Endodermal cell (in vitro differentiated cells): ENCODE results near the gene CAMKMT. TPM values are rescaled to one million over a fixed set of nuclear protein-coding genes. Genes with fewer than 3 reads are reported as not detected.

Source experiments
- DNase-seq: peaks from one replicate; pipeline ENCODE4 v3.0.0-alpha.2; 2017
- H3K27ac ChIP-seq: 2 replicates; pipeline ENCODE4 v1.5.1; 2013; ENCODE audit warnings: mild to moderate bottlenecking, low read depth, low read length, moderate library complexity
- H3K27me3 ChIP-seq: 2 replicates; pipeline ENCODE4 v1.6.1; 2013; ENCODE audit warnings: mild to moderate bottlenecking, low read length, moderate library complexity; ENCODE audit not compliant: insufficient read depth, control insufficient read depth, poor library complexity, severe bottlenecking
- H3K36me3 ChIP-seq: 2 replicates; pipeline ENCODE4 v1.7.0; 2013; ENCODE audit warnings: mild to moderate bottlenecking, low read length, moderate library complexity; ENCODE audit not compliant: control insufficient read depth, insufficient read depth
- H3K4me1 ChIP-seq: one replicate; pipeline ENCODE4 v1.7.0; 2013; ENCODE audit warnings: low read length; ENCODE audit not compliant: control insufficient read depth, insufficient read depth
- H3K4me3 ChIP-seq: 2 replicates; pipeline ENCODE4 v1.5.1; 2013; ENCODE audit warnings: mild to moderate bottlenecking, low read length, moderate library complexity
- H3K9ac ChIP-seq: 2 replicates; pipeline ENCODE4 v1.6.1; 2013; ENCODE audit warnings: mild to moderate bottlenecking, low read length, moderate library complexity; ENCODE audit not compliant: poor library complexity, severe bottlenecking; ENCODE audit errors: extremely low read depth
- H3K9me3 ChIP-seq: 2 replicates; pipeline ENCODE4 v1.6.1; 2013; ENCODE audit warnings: mild to moderate bottlenecking, low read length, moderate library complexity; ENCODE audit not compliant: control insufficient read depth
- H3K27ac Mint-ChIP-seq: 2 replicates; pipeline ENCODE4 v1.8.0; 2020; ENCODE audit warnings: mixed read lengths
- H3K27me3 Mint-ChIP-seq: 2 replicates; pipeline ENCODE4 v1.8.0; 2021; ENCODE audit warnings: mild to moderate bottlenecking, mixed read lengths; ENCODE audit not compliant: insufficient read depth
- H3K36me3 Mint-ChIP-seq: 2 replicates; pipeline ENCODE4 v1.8.0; 2020; ENCODE audit warnings: low read depth, mixed read lengths
- H3K4me1 Mint-ChIP-seq: 2 replicates; pipeline ENCODE4 v1.8.0; 2020; ENCODE audit warnings: mixed read lengths
- H3K4me3 Mint-ChIP-seq: 2 replicates; pipeline ENCODE4 v1.8.0; 2020; ENCODE audit warnings: mild to moderate bottlenecking, moderate library complexity, mixed read lengths
- H3K9me3 Mint-ChIP-seq: 2 replicates; pipeline ENCODE4 v1.8.0; 2020; ENCODE audit warnings: mild to moderate bottlenecking, mixed read lengths
- CTCF ChIP-seq: fragments of 200-600 bp; sonication (generic); conservative IDR thresholded peaks from 2 replicates; pipeline ENCODE4 v1.5.0; 2021; ENCODE audit warnings: antibody characterized with exemption, mild to moderate bottlenecking
- WGBS, 2 experiments: methylation state at CpG; one replicate each; pipeline versions ENCODE4 v1.1.5 to v1.1.7; 2013; ENCODE audit warnings: missing lambda C conversion rate in 2 of 2, mixed read lengths in 1 of 2; ENCODE audit not compliant: insufficient coverage in 1 of 2, insufficient read length in 1 of 2; 5-methylcytosine and 5-hydroxymethylcytosine counted together
- total RNA-seq, 2 donors: library from RNA; stranded (reverse); fragmentation: NEBNext Ultra II Directional in 1 of 2; extraction: Animal tissue kit (Norgen Biotek cat#: 25700) in 1 of 2; gene quantifications; 2 replicates in 1 of 2; 3 replicates in 1 of 2; pipeline ENCODE4 v1.2.1, GENCODE V29; 2021

The CAMKMT gene
- total RNA-seq, 2 donors from 2014 or later, result 31.4 to 57.5 TPM

- WGBS, 2 experiments, result 98 to 100% methylated on average over 1 of the region's 1 CpG
- Histone ChIP-seq H3K9me3 (no peaks in the 10 kb centered on the region), H3K36me3 (no peaks in the 10 kb centered on the region), H3K4me1 (peaks cover 4% of the 10 kb centered on the region), H3K27ac (no peak overlapping the region), H3K4me3 (no peak overlapping the region), H3K9ac (no peak overlapping the region), H3K27me3 (no peaks in the 10 kb centered on the region)
- no peak overlapping the region for H3K4me3 Mint-ChIP-seq
- H3K27ac Mint-ChIP-seq, result no peak overlapping the region
- TF ChIP-seq CTCF, result no peak
- H3K36me3 Mint-ChIP-seq, result peaks cover 3% of the 10 kb centered on the region
- H3K4me1 Mint-ChIP-seq, result peaks cover 30% of the 10 kb centered on the region
- H3K9me3 Mint-ChIP-seq, result peaks cover 2% of the 10 kb centered on the region
- DNase-seq, result no peak
- H3K27me3 Mint-ChIP-seq, result no peaks in the 10 kb centered on the region
Observed at GRCh38 chr2:44551497-44551896, 189.8 kb downstream of the CAMKMT start.

GRCh38 chr2:44553456-44553855 is 191.7 kb downstream of the CAMKMT start:
- no peaks in the 10 kb centered on the region for H3K4me1 ChIP-seq
- H3K4me1 Mint-ChIP-seq, result peaks cover 11% of the 10 kb centered on the region
- no peak overlapping the region for H3K4me3 Mint-ChIP-seq
- no peak overlapping the region for H3K27ac Mint-ChIP-seq
- H3K36me3 ChIP-seq, result no peaks in the 10 kb centered on the region
- H3K9ac ChIP-seq, result no peak overlapping the region
- H3K27me3 ChIP-seq, result no peaks in the 10 kb centered on the region
- no peak overlapping the region for H3K4me3 ChIP-seq
- DNase-seq, result no peak
- TF ChIP-seq CTCF, result no peak
- H3K9me3 ChIP-seq, result no peaks in the 10 kb centered on the region
- H3K36me3 Mint-ChIP-seq, result peaks cover 6% of the 10 kb centered on the region
- H3K27me3 Mint-ChIP-seq, result no peaks in the 10 kb centered on the region
- 92 to 95% methylated on average over 2 to 4 of the region's 4 CpGs for WGBS, 2 experiments
- no peak overlapping the region for H3K27ac ChIP-seq
- H3K9me3 Mint-ChIP-seq, result peaks cover 2% of the 10 kb centered on the region

- Mint-ChIP-seq H3K27me3 (no peaks in the 10 kb centered on the region), H3K9me3 (peaks cover 2% of the 10 kb centered on the region), H3K27ac (no peak overlapping the region), H3K4me3 (no peak overlapping the region), H3K36me3 (peaks cover 9% of the 10 kb centered on the region), H3K4me1 (no peaks in the 10 kb centered on the region)
- no peaks in the 10 kb centered on the region for H3K9me3 ChIP-seq
- H3K9ac ChIP-seq, result no peak overlapping the region
- no peak for DNase-seq
- TF ChIP-seq CTCF, result no peak
- H3K4me3 ChIP-seq, result no peak overlapping the region
- H3K36me3 ChIP-seq, result no peaks in the 10 kb centered on the region
- H3K4me1 ChIP-seq, result no peaks in the 10 kb centered on the region
- no peak overlapping the region for H3K27ac ChIP-seq
- H3K27me3 ChIP-seq, result no peaks in the 10 kb centered on the region
Observed at GRCh38 chr2:44555700-44556099, 194.0 kb downstream of the CAMKMT start.
